Skeletal muscle tissue (tissue), 4 donors: ENCODE measurements around the gene ANKRD33. TPM values are rescaled to one million over a fixed set of nuclear protein-coding genes. Genes with fewer than 3 reads are reported as not detected.

Experiments used
- H3K27ac ChIP-seq: one replicate; pipeline ENCODE4 v1.7.0; 2013; ENCODE audit warnings: mild to moderate bottlenecking, low read depth, low read length, inconsistent platforms
- H3K27me3 ChIP-seq, 3 donors: one replicate each; pipeline ENCODE4 v1.7.0; 2013; ENCODE audit warnings: low read length in 3 of 3; ENCODE audit not compliant: control insufficient read depth in 3 of 3, insufficient read depth in 3 of 3
- H3K36me3 ChIP-seq, 3 donors: one replicate each; pipeline ENCODE4 v1.7.0; 2013; ENCODE audit warnings: low read length in 3 of 3; ENCODE audit not compliant: control insufficient read depth in 3 of 3, insufficient read depth in 3 of 3
- H3K4me1 ChIP-seq, 3 donors: one replicate each; pipeline ENCODE4 v1.7.0; 2013; ENCODE audit warnings: low read length in 3 of 3, mild to moderate bottlenecking in 3 of 3; ENCODE audit not compliant: control insufficient read depth in 3 of 3, insufficient read depth in 3 of 3
- H3K4me3 ChIP-seq, 3 donors: one replicate each; pipeline ENCODE4 v1.7.0; 2013; ENCODE audit warnings: low read length in 3 of 3
- H3K9ac ChIP-seq, 3 donors: one replicate each; pipeline ENCODE4 v1.7.0; 2013; ENCODE audit warnings: low read length in 3 of 3, mild to moderate bottlenecking in 3 of 3, moderate library complexity in 2 of 3, low read depth in 1 of 3
- H3K9me3 ChIP-seq, 3 donors: one replicate each; pipeline ENCODE4 v1.7.0; 2013; ENCODE audit warnings: low read length in 3 of 3; ENCODE audit not compliant: control insufficient read depth in 3 of 3
- total RNA-seq: library from RNA; depleted of rRNA; stranded (reverse); fragments of >200 nt; gene quantifications from one replicate; pipeline ENCODE4 v1.2.3, GENCODE V29; 2014
- donor health status: Osteomylitis.

Gene ANKRD33
- total RNA-seq, 1 donor from 2014 or later: not detected

DNA sequence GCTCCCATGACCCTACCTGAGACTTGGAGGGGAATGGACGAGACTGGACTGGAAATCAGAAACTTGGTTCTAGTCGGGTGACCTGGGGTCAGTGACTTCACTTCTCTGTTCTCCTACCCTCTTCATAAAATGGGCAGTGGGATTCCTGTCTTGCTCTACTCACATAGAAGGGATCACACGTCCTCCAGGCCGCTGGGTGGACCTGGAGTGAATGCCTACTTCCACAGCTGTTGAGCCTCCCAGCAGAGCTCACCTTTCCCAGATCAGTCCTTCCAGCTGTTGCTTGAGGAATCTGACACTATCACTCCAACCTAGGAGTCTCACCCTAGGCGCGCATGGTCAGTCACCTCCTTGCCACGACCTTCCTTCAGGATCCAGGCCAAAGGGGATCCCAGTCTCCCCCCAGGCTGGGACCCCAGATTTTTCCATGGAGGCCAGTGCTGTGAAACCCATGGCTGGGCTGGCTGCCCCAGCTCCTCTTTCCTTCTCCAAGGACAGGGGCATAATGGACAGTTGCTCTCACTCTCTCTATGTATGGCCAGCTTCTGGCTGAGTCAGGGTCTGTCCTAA lies 20.0 kb downstream of the ANKRD33 start:
- peak overlapping the region; percentile 92 for H3K27ac ChIP-seq
- H3K9ac ChIP-seq: peak overlapping the region; percentile 53 to 74 (median 63)
- no peaks in the 10 kb centered on the region for H3K36me3 ChIP-seq
- H3K4me1 ChIP-seq: peaks cover 58 to 64% (median 62%) of the 10 kb centered on the region in 3 donors
- H3K27me3 ChIP-seq: peaks cover 6 to 27% (median 14%) of the 10 kb centered on the region in 3 donors
- H3K4me3 ChIP-seq: peak overlapping the region; percentile 49 to 79 (median 61)
- no peaks in the 10 kb centered on the region for H3K9me3 ChIP-seq

DNA sequence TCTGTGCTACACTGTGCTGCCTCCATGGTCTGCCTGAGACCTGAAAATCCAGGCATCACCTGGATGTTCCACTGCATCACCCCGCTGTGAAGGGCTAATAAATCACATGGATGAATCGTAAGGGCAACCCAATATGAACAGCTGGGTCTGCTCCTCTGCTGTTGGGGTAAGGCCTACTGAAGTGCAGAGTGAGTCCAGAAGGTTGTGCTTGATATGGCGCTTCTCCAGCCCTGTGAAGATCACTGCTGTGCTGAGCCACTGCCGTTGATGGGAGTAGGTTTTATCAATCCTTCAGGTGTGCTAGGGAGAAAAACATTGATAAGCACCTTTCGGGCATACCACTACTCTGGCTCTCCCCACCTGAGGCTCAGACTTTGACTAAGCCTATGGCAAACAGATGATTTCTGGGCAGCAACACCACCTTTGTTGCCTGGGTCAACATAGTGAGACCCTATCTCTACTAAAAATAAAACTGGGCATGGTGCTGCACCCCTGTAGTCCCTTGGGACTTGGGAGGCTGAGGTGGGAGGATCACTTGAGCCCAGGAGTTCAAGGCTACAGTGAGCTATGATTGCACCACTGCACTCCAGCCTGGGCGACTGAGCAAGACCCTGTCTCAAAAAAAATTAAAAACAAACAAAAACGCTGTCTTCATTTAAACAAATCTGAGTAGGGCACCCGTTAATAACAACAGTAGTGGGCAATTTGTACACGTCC lies 21.1 kb downstream of the ANKRD33 start:
- no peaks in the 10 kb centered on the region for H3K9me3 ChIP-seq
- peaks cover 0 to 4% (median 0%) of the 10 kb centered on the region in 3 donors for H3K36me3 ChIP-seq
- H3K27me3 ChIP-seq: peaks cover 6 to 27% (median 14%) of the 10 kb centered on the region in 3 donors
- H3K9ac ChIP-seq: peak overlapping the region in 1 of 3 donors; percentile 45
- peaks cover 69 to 73% (median 69%) of the 10 kb centered on the region in 3 donors for H3K4me1 ChIP-seq
- H3K27ac ChIP-seq: no peak overlapping the region
- H3K4me3 ChIP-seq: peak overlapping the region; percentile 0 to 61 (median 25)

GRCh38 chr12:51910168-51910567 lies 22.3 kb downstream of the ANKRD33 start:
- peak overlapping the region in 2 of 3 donors; percentile 20 to 45 for H3K9ac ChIP-seq
- H3K27ac ChIP-seq: peak overlapping the region; percentile 20
- peaks cover 0 to 6% (median 0%) of the 10 kb centered on the region in 3 donors for H3K36me3 ChIP-seq
- peaks cover 63 to 72% (median 65%) of the 10 kb centered on the region in 3 donors for H3K4me1 ChIP-seq
- H3K4me3 ChIP-seq: peak overlapping the region; percentile 12 to 54 (median 28)
- H3K27me3 ChIP-seq: peaks cover 6 to 27% (median 14%) of the 10 kb centered on the region in 3 donors
- H3K9me3 ChIP-seq: no peaks in the 10 kb centered on the region

- Histone ChIP-seq H3K4me1 (peaks cover 58 to 69% (median 62%) of the 10 kb centered on the region in 3 donors), H3K36me3 (peaks cover 1 to 11% (median 3%) of the 10 kb centered on the region in 3 donors), H3K9me3 (no peaks in the 10 kb centered on the region), H3K27ac (peak overlapping the region; percentile 20), H3K4me3 (peak overlapping the region in 2 of 3 donors; percentile 28 to 54), H3K27me3 (peaks cover 6 to 27% (median 14%) of the 10 kb centered on the region in 3 donors), H3K9ac (peak overlapping the region; percentile 14 to 54 (median 43))
Measured at GRCh38 chr12:51910691-51911090, 22.8 kb downstream of the ANKRD33 start.

DNA sequence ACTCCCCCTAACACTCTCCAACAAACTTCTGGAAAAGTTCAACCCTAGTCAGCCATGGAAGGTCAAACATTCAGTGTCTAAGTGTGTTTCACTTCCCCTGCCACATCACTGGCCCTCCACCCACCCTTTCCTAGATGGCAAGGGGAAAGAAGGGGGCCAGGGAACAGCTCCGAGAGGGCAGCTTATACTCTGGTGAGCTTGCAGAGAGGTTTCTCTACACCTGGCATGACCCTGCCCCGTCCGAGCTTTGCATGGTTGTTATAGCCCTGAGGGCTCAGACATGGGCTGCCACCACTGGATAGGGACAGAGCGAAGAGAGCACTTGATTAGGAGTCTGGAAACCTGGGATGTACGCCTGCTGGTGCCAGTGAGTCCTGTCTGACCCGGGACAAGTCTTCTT lies 23.4 kb downstream of the ANKRD33 start:
- H3K9ac ChIP-seq: peak overlapping the region in 1 of 3 donors; percentile 41
- peaks cover 53 to 67% (median 58%) of the 10 kb centered on the region in 3 donors for H3K4me1 ChIP-seq
- H3K36me3 ChIP-seq: peaks cover 6 to 12% (median 7%) of the 10 kb centered on the region in 3 donors
- peak overlapping the region; percentile 20 for H3K27ac ChIP-seq
- no peak overlapping the region for H3K4me3 ChIP-seq
- no peaks in the 10 kb centered on the region for H3K9me3 ChIP-seq
- H3K27me3 ChIP-seq: peaks cover 6 to 23% (median 12%) of the 10 kb centered on the region in 3 donors

- Histone ChIP-seq H3K9ac (peak overlapping the region in 1 of 3 donors; percentile 33), H3K27me3 (peaks cover 6 to 17% (median 8%) of the 10 kb centered on the region in 3 donors), H3K4me1 (peaks cover 49 to 64% (median 54%) of the 10 kb centered on the region in 3 donors), H3K27ac (peak overlapping the region; percentile 40), H3K4me3 (peak overlapping the region; percentile 12 to 45 (median 20)), H3K36me3 (peaks cover 6 to 12% (median 7%) of the 10 kb centered on the region in 3 donors), H3K9me3 (no peaks in the 10 kb centered on the region)
Measured at GRCh38 chr12:51911788-51912711, 24.1 kb downstream of the ANKRD33 start.

DNA sequence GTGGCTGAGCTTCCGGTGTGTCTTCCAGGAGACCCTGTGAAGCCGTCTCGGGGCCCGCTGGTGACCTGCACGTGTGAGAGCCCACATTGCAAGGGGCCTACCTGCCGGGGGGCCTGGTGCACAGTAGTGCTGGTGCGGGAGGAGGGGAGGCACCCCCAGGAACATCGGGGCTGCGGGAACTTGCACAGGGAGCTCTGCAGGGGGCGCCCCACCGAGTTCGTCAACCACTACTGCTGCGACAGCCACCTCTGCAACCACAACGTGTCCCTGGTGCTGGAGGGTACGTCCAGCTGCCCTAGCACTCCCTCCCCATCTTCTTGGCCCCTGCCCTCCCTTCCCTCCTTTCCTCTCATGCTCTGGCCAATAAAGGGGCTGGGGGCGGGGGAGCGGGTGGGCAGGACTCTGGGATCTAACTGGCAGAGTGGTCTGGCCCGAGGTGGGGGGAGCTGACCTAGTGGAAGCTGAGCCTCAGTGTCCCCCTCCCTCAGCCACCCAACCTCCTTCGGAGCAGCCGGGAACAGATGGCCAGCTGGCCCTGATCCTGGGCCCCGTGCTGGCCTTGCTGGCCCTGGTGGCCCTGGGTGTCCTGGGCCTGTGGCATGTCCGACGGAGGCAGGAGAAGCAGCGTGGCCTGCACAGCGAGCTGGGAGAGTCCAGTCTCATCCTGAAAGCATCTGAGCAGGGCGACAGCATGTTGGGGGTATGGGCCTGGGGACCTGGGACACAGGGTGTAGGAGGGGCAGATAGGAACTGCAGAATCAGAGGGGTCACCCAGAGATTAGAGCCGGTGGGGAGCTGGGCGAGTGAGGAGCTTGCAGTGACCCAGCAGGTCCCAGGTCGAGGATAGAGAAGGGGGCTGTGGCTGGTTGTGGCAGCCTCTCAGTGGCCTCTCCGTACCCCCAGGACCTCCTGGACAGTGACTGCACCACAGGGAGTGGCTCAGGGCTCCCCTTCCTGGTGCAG lies 25.4 kb downstream of the ANKRD33 start:
- Histone ChIP-seq H3K27ac (no peak overlapping the region), H3K4me1 (peaks cover 48 to 75% (median 60%) of the 10 kb centered on the region in 3 donors), H3K9ac (peak overlapping the region in 1 of 3 donors; percentile 54), H3K36me3 (peaks cover 6 to 15% (median 10%) of the 10 kb centered on the region in 3 donors), H3K27me3 (peaks cover 0 to 6% (median 0%) of the 10 kb centered on the region in 3 donors), H3K9me3 (no peaks in the 10 kb centered on the region), H3K4me3 (no peak overlapping the region)

DNA sequence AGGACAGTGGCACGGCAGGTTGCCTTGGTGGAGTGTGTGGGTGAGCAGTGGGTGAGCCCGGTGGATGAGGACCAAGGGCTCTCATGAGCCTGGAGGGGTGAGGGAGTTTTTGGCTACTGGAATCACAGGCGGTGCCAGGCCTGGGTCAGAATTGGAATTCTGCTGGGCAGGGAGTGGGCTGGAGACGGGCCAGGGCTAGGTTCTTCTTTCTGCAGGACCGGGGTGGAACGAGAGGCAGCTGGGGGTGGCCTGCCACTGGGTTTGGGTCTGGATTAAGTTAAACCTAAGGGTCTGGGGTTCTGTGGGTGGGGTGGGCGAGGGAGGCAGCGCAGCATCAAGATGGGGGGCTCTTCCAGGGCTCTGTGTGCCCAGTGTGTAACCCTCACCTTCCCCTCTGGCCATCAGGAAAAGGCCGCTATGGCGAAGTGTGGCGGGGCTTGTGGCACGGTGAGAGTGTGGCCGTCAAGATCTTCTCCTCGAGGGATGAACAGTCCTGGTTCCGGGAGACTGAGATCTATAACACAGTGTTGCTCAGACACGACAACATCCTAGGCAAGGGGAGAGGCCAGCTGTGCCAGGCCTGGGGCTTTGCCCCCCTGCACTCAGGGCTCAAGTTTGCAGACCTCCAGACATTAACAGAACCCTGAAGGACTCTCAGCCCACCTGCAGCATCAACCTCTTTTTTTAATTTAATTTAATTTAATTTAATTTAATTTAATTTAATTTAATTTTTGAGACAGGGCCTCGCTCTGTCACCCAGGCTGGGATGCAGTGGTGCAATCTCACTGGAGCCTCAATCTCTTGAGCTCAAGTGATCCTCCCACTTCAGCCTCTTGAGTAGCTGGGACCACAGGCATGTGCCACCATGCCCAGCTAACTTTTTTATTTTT lies 26.4 kb downstream of the ANKRD33 start:
- no peak overlapping the region for H3K4me3 ChIP-seq
- peaks cover 49 to 76% (median 69%) of the 10 kb centered on the region in 3 donors for H3K4me1 ChIP-seq
- H3K27ac ChIP-seq: no peak overlapping the region
- peaks cover 6 to 17% (median 10%) of the 10 kb centered on the region in 3 donors for H3K36me3 ChIP-seq
- H3K27me3 ChIP-seq: no peaks in the 10 kb centered on the region
- no peaks in the 10 kb centered on the region for H3K9me3 ChIP-seq
- peak overlapping the region in 1 of 3 donors; percentile 54 for H3K9ac ChIP-seq
